SK-N-SH (cell line): ENCODE measurements around the gene GSTM4. TPM values are rescaled to one million over a fixed set of nuclear protein-coding genes. Genes with fewer than 3 reads are reported as not detected.

Experiments used
- CTCF ChIA-PET: fragments of 300-600, 350-600 bp; formaldehyde crosslinking; extraction: SDS; loops from one replicate; lab custom pipeline; 2021; lab: Yijun Ruan, JAX
- POLR2A ChIA-PET: fragments of 350-600 bp; sonication (Branson Sonifier 250); formaldehyde crosslinking; extraction: SDS; loops from one replicate; lab custom pipeline; 2020; ENCODE audit warnings: antibody characterized with exemption, inconsistent platforms; lab: Yijun Ruan, JAX
- DNase-seq: peaks from one replicate; pipeline ENCODE4 v3.0.0; 2012
- H2AFZ ChIP-seq: fragments of 200-600 bp; sonication (generic); 2 replicates; pipeline ENCODE4 v1.8.1; 2016; ENCODE audit warnings: antibody characterized with exemption, mild to moderate bottlenecking, low read depth
- H3F3A ChIP-seq: fragments of 200-600 bp; sonication (generic); replicated peaks from 2 replicates; pipeline ENCODE3; 2016; ENCODE audit warnings: antibody characterized with exemption, mild to moderate bottlenecking; ENCODE audit not compliant: insufficient read depth
- H3K27ac ChIP-seq, 2 experiments: fragments of 200-500 bp in 1 of 2; fragments of 200-600 bp in 1 of 2; sonication (Bioruptor generic) in 1 of 2; sonication (generic), shearing (Covaris generic) in 1 of 2; 2 replicates each; pipeline versions ENCODE4 v1.5.1 to v1.6.1; 2014 to 2016; ENCODE audit warnings: low read depth in 2 of 2, inconsistent platforms in 1 of 2, low read length in 1 of 2, mild to moderate bottlenecking in 1 of 2, mixed read lengths in 1 of 2
- H3K27me3 ChIP-seq: fragments of 200-600 bp; sonication (generic), shearing (Covaris generic); 2 replicates; pipeline ENCODE4 v1.6.1; 2016; ENCODE audit warnings: mixed run types; ENCODE audit not compliant: insufficient read depth
- H3K36me3 ChIP-seq, 2 experiments: fragments of 200-500 bp in 1 of 2; fragments of 200-600 bp in 1 of 2; sonication (Bioruptor generic) in 1 of 2; sonication (generic) in 1 of 2; replicated peaks in 1 of 2; 2 replicates each; pipeline versions ENCODE3 to v1.5.1; 2014 to 2016; ENCODE audit warnings: low read length in 1 of 2, mild to moderate bottlenecking in 1 of 2; ENCODE audit not compliant: insufficient read depth in 2 of 2, control insufficient read depth in 1 of 2
- H3K4me1 ChIP-seq, 2 experiments: fragments of 200-500 bp in 1 of 2; fragments of 200-600 bp in 1 of 2; sonication (Bioruptor generic) in 1 of 2; sonication (generic), shearing (Covaris generic) in 1 of 2; 2 replicates each; pipeline versions ENCODE4 v1.5.1 to v1.6.1; 2014 to 2016; ENCODE audit warnings: low read depth in 1 of 2, low read length in 1 of 2, mixed run types in 1 of 2; ENCODE audit not compliant: insufficient read depth in 2 of 2, control insufficient read depth in 1 of 2
- H3K4me2 ChIP-seq: fragments of 200-600 bp; sonication (generic), shearing (Covaris generic); 2 replicates; pipeline ENCODE4 v1.6.1; 2017; ENCODE audit warnings: mixed run types
- H3K4me3 ChIP-seq, 2 experiments: fragments of 200-500 bp in 1 of 2; fragments of 200-600 bp in 1 of 2; sonication (Bioruptor generic) in 1 of 2; sonication (generic), shearing (Covaris generic) in 1 of 2; 2 replicates each; pipeline versions ENCODE4 v1.5.1 to v1.8.1; 2014 to 2016; ENCODE audit warnings: low read depth in 2 of 2, inconsistent platforms in 1 of 2, low read length in 1 of 2, mild to moderate bottlenecking in 1 of 2, mixed read lengths in 1 of 2, moderate library complexity in 1 of 2
- H3K79me2 ChIP-seq: fragments of 200-600 bp; sonication (generic); 2 replicates; pipeline ENCODE4 v1.8.1; 2017; ENCODE audit warnings: mild to moderate bottlenecking; ENCODE audit not compliant: insufficient read depth
- H3K9ac ChIP-seq: fragments of 200-600 bp; sonication (generic); 2 replicates; pipeline ENCODE4 v1.6.1; 2017; ENCODE audit warnings: mixed run types
- H3K9me2 ChIP-seq: fragments of 200-600 bp; sonication (generic); 2 replicates; pipeline ENCODE4 v1.6.1; 2017; ENCODE audit warnings: mixed run types
- H3K9me3 ChIP-seq: fragments of 200-600 bp; sonication (generic); 2 replicates; pipeline ENCODE4 v1.6.1; 2017; ENCODE audit warnings: mixed run types, mild to moderate bottlenecking, moderate library complexity
- H4K20me1 ChIP-seq: fragments of 200-600 bp; sonication (generic); 2 replicates; pipeline ENCODE4 v1.6.1; 2017; ENCODE audit warnings: mild to moderate bottlenecking, mixed run types; ENCODE audit not compliant: insufficient read depth
- CHD2 ChIP-seq: fragments of 150-350 bp; IDR thresholded peaks from 2 replicates; pipeline ENCODE4 v1.6.1; 2018; ENCODE audit warnings: low read length; ENCODE audit not compliant: partially characterized antibody
- ELF1 ChIP-seq: IDR thresholded peaks from 2 replicates; pipeline ENCODE4 v1.4.0; 2012
- EP300 ChIP-seq, 2 experiments: IDR thresholded peaks; 2 replicates each; pipeline versions ENCODE4 v1.4.0 to v1.6.1; 2012; ENCODE audit warnings: borderline replicate concordance in 1 of 2, low read depth in 1 of 2, low read length in 1 of 2
- FOXJ3 ChIP-seq: sonication (generic); formaldehyde crosslinking; IDR thresholded peaks from 2 replicates; pipeline ENCODE4 v1.5.1; 2020; ENCODE audit warnings: mild to moderate bottlenecking, missing genetic modification reagents
- GATA2 ChIP-seq: sonication (generic); formaldehyde crosslinking; IDR thresholded peaks from 2 replicates; pipeline ENCODE4 v1.5.0; 2020; ENCODE audit warnings: mild to moderate bottlenecking, missing genetic modification reagents
- MXI1 ChIP-seq: IDR thresholded peaks from 2 replicates; pipeline ENCODE4 v1.6.1; 2012; ENCODE audit warnings: mild to moderate bottlenecking, low read depth, low read length, improper control_type of control experiment
- NFIC ChIP-seq: IDR thresholded peaks from 2 replicates; pipeline ENCODE4 v1.4.0; 2012; ENCODE audit warnings: borderline replicate concordance
- RAD21 ChIP-seq: IDR thresholded peaks from 2 replicates; pipeline ENCODE4 v1.6.1; 2012; ENCODE audit warnings: mild to moderate bottlenecking, low read length
- RCOR1 ChIP-seq: fragments of 150-350 bp; IDR thresholded peaks from 2 replicates; pipeline ENCODE4 v1.6.1; 2017; ENCODE audit warnings: antibody characterized with exemption, low read length
- RXRA ChIP-seq: IDR thresholded peaks from 2 replicates; pipeline ENCODE4 v1.4.0; 2012; ENCODE audit warnings: low read depth, mild to moderate bottlenecking, borderline replicate concordance
- SIN3A ChIP-seq: IDR thresholded peaks from 2 replicates; pipeline ENCODE4 v1.6.1; 2012; ENCODE audit warnings: low read depth, mild to moderate bottlenecking, low read length, moderate library complexity, borderline replicate concordance
- SMC3 ChIP-seq: IDR thresholded peaks from 2 replicates; pipeline ENCODE4 v1.6.1; 2012; ENCODE audit warnings: low read depth, low read length, improper control_type of control experiment
- TCF12 ChIP-seq: IDR thresholded peaks from 2 replicates; pipeline ENCODE4 v1.4.0; 2012
- WGBS: methylation state at CpG from one replicate; pipeline ENCODE4 v1.1.6; 2017; ENCODE audit warnings: low lambda C conversion rate; 5-methylcytosine and 5-hydroxymethylcytosine counted together
- polyA plus RNA-seq, 3 experiments: library from polyadenylated mRNA; depleted of rRNA; stranded (reverse); fragments of >200 nt; gene quantifications; 2 replicates each; pipeline ENCODE4 v1.2.3, GENCODE V29; 2012
- TF ChIP-seq, protein P1 (sequence below): IDR thresholded peaks from 2 replicates; pipeline ENCODE4 v1.4.0; 2012; ENCODE audit warnings: low read depth
- TF ChIP-seq, protein P2 (sequence below): IDR thresholded peaks from 2 replicates; pipeline ENCODE4 v1.6.1; 2012; ENCODE audit warnings: mild to moderate bottlenecking, low read depth, low read length, moderate library complexity
- TF ChIP-seq, protein P3 (sequence below): fragments of 200-600 bp; sonication (generic); IDR thresholded peaks from 2 replicates; pipeline ENCODE4 v1.6.1; 2017; ENCODE audit warnings: antibody characterized with exemption, mild to moderate bottlenecking, moderate library complexity

GSTM4 gene
- polyA plus RNA-seq, 1 of the 3 experiments (the other 2 are of a cell fraction) = 34.2 TPM

GRCh38 chr1:109639841-109640184 lies 16.1 kb upstream of the GSTM4 start:
- ChIA-PET CTCF (interaction anchor here (0.6 to 9.5 kb wide), 52 partner anchors 11 to 856 kb away, joined by 3 to 169 read pairs (median 4); partner anchors contain the start of genes AHCYL1, AMPD2, CYB561D1 and GNAI3), POLR2A (interaction anchor here (0.6 to 4.9 kb wide), 6 partner anchors 8 to 94 kb away, joined by 3 to 44 read pairs (median 6); partner anchors contain the start of genes GNAI3 and GSTM4)
- Histone ChIP-seq H3K9me2 (no peaks in the 10 kb centered on the region), H4K20me1 (no peaks in the 10 kb centered on the region), H3K79me2 (no peaks in the 10 kb centered on the region), H3K27ac (peak overlapping the region; percentile 26 to 98; a peak in 3 of 4 replicates)
- TF ChIP-seq RAD21 (no peak), GATA2 (CRISPR knock-in tag) (no peak)
- TF ChIP-seq, all 33 proteins: peak for 0
- 37% methylated on average over 6 of the region's 6 CpGs for WGBS
- Histone ChIP-seq H3K4me3 (no peak overlapping the region; a peak in 1 of 4 replicates), H3F3A (peaks cover 4% of the 10 kb centered on the region), H3K27me3 (no peaks in the 10 kb centered on the region), H2AFZ (no peak overlapping the region), H3K9me3 (no peaks in the 10 kb centered on the region), H3K36me3 (no peaks in the 10 kb centered on the region), H3K4me1 (peaks cover 7 to 75% of the 10 kb centered on the region in 2 experiments; a peak in 3 of 4 replicates), H3K4me2 (no peak overlapping the region; the same call in 1 of the 2 replicates), H3K9ac (no peak overlapping the region)
- no peak for DNase-seq

DNA sequence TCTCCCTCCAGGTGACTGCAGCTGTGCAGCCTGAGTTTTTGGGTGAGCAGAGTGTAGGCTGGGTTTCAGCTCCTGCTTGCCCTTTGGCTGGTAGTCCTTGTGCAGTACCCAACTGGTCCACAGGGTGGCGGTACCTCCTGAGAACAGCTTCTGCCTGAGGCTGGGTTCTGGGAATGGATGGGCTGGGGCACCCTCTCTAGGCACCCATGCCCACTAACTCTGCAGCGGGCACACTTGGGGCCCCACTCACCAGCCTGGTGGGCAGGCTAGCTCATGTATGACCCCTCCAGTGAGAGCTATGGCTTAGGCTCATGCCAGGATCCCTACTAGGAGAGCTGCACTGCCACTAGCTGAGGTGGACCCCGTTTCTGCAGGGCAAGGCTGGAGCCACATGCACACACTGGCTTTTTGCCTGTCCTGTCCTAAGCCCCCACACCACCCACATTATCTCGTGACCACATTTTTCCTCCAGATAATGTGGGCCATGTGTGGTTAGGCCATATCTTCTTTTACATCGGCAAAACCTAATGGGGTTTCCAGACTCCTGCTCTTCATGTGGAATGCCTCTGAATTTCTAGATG lies 15.5 kb upstream of the GSTM4 start:
- Histone ChIP-seq H3K4me3 (peak overlapping the region in 1 of 2 experiments; percentile 5; a peak in 1 of 4 replicates), H3K36me3 (no peaks in the 10 kb centered on the region), H3K4me1 (peaks cover 7 to 71% of the 10 kb centered on the region in 2 experiments; a peak in 3 of 4 replicates), H3K9me2 (no peaks in the 10 kb centered on the region), H3F3A (peaks cover 4% of the 10 kb centered on the region), H3K79me2 (no peaks in the 10 kb centered on the region), H3K9ac (no peak overlapping the region), H3K4me2 (peak overlapping the region; percentile 27; the same call in 1 of the 2 replicates), H3K27me3 (no peaks in the 10 kb centered on the region), H3K27ac (peak overlapping the region; percentile 26 to 98; a peak in 3 of 4 replicates), H2AFZ (0 out of 2 replicates have a peak overlapping the region, but pooled peaks have one; percentile 18), H4K20me1 (no peaks in the 10 kb centered on the region), H3K9me3 (no peaks in the 10 kb centered on the region)
- ChIA-PET POLR2A (interaction anchor here (0.6 to 4.9 kb wide), 6 partner anchors 8 to 94 kb away, joined by 3 to 44 read pairs (median 6); partner anchors contain the start of genes GNAI3 and GSTM4), CTCF (interaction anchor here (0.6 to 9.5 kb wide), 53 partner anchors 10 to 856 kb away, joined by 3 to 169 read pairs (median 4); partner anchors contain the start of genes AHCYL1, AMPD2, CYB561D1 and GNAI3)
- peak; percentile 83 for DNase-seq
- 7% methylated on average over 5 of the region's 5 CpGs for WGBS
- TF ChIP-seq, protein P1, sequence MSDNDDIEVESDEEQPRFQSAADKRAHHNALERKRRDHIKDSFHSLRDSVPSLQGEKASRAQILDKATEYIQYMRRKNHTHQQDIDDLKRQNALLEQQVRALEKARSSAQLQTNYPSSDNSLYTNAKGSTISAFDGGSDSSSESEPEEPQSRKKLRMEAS = no peak
- TF ChIP-seq NFIC (no peak), EP300 (IDR thresholded peaks at IDR 0.05; ENCODE audit: borderline replicate concordance in 1 of 2, low read depth in 1 of 2, low read length in 1 of 2) (peak in 1 of 2 experiments; percentile 94; a peak in 2 of 4 replicates), FOXJ3 (peak; percentile 96), ELF1 (no peak), GATA2 (CRISPR knock-in tag) (peak; percentile 99), TCF12 (peak; percentile 70), SIN3A (0 out of 2 replicates have a peak, but pooled peaks have one; percentile 22), CHD2 (peak; percentile 80), RXRA (no peak), RAD21 (peak; percentile 69), RCOR1 (peak; percentile 94), MXI1 (peak; percentile 90), SMC3 (peak; percentile 82)
- TF ChIP-seq, protein P2, sequence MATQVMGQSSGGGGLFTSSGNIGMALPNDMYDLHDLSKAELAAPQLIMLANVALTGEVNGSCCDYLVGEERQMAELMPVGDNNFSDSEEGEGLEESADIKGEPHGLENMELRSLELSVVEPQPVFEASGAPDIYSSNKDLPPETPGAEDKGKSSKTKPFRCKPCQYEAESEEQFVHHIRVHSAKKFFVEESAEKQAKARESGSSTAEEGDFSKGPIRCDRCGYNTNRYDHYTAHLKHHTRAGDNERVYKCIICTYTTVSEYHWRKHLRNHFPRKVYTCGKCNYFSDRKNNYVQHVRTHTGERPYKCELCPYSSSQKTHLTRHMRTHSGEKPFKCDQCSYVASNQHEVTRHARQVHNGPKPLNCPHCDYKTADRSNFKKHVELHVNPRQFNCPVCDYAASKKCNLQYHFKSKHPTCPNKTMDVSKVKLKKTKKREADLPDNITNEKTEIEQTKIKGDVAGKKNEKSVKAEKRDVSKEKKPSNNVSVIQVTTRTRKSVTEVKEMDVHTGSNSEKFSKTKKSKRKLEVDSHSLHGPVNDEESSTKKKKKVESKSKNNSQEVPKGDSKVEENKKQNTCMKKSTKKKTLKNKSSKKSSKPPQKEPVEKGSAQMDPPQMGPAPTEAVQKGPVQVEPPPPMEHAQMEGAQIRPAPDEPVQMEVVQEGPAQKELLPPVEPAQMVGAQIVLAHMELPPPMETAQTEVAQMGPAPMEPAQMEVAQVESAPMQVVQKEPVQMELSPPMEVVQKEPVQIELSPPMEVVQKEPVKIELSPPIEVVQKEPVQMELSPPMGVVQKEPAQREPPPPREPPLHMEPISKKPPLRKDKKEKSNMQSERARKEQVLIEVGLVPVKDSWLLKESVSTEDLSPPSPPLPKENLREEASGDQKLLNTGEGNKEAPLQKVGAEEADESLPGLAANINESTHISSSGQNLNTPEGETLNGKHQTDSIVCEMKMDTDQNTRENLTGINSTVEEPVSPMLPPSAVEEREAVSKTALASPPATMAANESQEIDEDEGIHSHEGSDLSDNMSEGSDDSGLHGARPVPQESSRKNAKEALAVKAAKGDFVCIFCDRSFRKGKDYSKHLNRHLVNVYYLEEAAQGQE = no peak
- TF ChIP-seq, protein P3, sequence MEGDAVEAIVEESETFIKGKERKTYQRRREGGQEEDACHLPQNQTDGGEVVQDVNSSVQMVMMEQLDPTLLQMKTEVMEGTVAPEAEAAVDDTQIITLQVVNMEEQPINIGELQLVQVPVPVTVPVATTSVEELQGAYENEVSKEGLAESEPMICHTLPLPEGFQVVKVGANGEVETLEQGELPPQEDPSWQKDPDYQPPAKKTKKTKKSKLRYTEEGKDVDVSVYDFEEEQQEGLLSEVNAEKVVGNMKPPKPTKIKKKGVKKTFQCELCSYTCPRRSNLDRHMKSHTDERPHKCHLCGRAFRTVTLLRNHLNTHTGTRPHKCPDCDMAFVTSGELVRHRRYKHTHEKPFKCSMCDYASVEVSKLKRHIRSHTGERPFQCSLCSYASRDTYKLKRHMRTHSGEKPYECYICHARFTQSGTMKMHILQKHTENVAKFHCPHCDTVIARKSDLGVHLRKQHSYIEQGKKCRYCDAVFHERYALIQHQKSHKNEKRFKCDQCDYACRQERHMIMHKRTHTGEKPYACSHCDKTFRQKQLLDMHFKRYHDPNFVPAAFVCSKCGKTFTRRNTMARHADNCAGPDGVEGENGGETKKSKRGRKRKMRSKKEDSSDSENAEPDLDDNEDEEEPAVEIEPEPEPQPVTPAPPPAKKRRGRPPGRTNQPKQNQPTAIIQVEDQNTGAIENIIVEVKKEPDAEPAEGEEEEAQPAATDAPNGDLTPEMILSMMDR = peak; percentile 92
